Kidney (tissue), 22 donors: ENCODE measurements around the gene CUL4A. TPM values are rescaled to one million over a fixed set of nuclear protein-coding genes. Genes with fewer than 3 reads are reported as not detected.

Experiments used
- DNase-seq, 5 donors: peaks; one replicate each; pipeline ENCODE4 v3.0.0-alpha.2; 2013 to 2020
- FAIRE-seq: peaks from 2 replicates; lab custom pipeline; 2012; peaks lifted over from hg19 to GRCh38; lab: Jason Lieb, UNC
- H3K27ac ChIP-seq, 2 donors: one replicate each; pipeline ENCODE4 v1.7.0; 2013; ENCODE audit warnings: low read depth in 2 of 2, low read length in 2 of 2, inconsistent platforms in 1 of 2
- H3K27me3 ChIP-seq: one replicate; pipeline ENCODE4 v1.7.1; 2013; ENCODE audit warnings: low read length, inconsistent platforms; ENCODE audit not compliant: control insufficient read depth, insufficient read depth
- H3K36me3 ChIP-seq, 3 donors: one replicate each; pipeline versions ENCODE4 v1.7.0 to v1.7.1; 2013; ENCODE audit warnings: low read length in 3 of 3, control low read depth in 1 of 3, inconsistent platforms in 1 of 3; ENCODE audit not compliant: insufficient read depth in 3 of 3, control insufficient read depth in 2 of 3
- H3K4me1 ChIP-seq, 3 donors: one replicate each; pipeline versions ENCODE4 v1.7.0 to v1.7.1; 2013; ENCODE audit warnings: low read length in 3 of 3, inconsistent platforms in 1 of 3, low read depth in 1 of 3; ENCODE audit not compliant: control insufficient read depth in 2 of 3, insufficient read depth in 2 of 3
- H3K4me3 ChIP-seq, 3 donors: one replicate each; pipeline versions ENCODE4 v1.7.0 to v1.8.1; 2013; ENCODE audit warnings: low read length in 3 of 3, control low read depth in 1 of 3, inconsistent platforms in 1 of 3
- H3K9ac ChIP-seq, 3 donors: one replicate each; pipeline versions ENCODE4 v1.7.0 to v1.7.1; 2013; ENCODE audit warnings: low read length in 3 of 3, control low read depth in 1 of 3, inconsistent platforms in 1 of 3
- H3K9me3 ChIP-seq, 3 donors: one replicate each; pipeline versions ENCODE4 v1.7.0 to v1.7.1; 2013; ENCODE audit warnings: low read length in 3 of 3, control low read depth in 1 of 3, inconsistent platforms in 1 of 3; ENCODE audit not compliant: control insufficient read depth in 2 of 3, insufficient read depth in 1 of 3
- intact Hi-C: fragments of 100-400 bp; cut with DNase I; formaldehyde crosslinking; loops from one replicate; pipeline ENCODE4 v1.11.1; 2022
- long read RNA-seq, 10 donors: library from polyadenylated mRNA in 1 of 10; unstranded in 1 of 10; transcript quantifications; one replicate each; pipeline ENCODE4 v2.0.0 and lab custom pipeline, GENCODE V29; 2021 to 2026
- polyA plus RNA-seq: library from polyadenylated mRNA; stranded (reverse); fragments of 350-450 nt; fragmentation: Illumina TruSeq; extraction: RNeasy Lipid Tissue Mini Kit (QIAGEN cat#74804); gene quantifications from one replicate; pipeline ENCODE4 v1.2.3, GENCODE V29; 2014; ENCODE audit warnings: low read depth, low replicate concordance; ENCODE audit not compliant: insufficient read depth
- total RNA-seq: library from RNA; stranded (reverse); fragmentation: NEBNext Ultra II Directional; extraction: Animal tissue kit (Norgen Biotek cat#: 25700); gene quantifications from one replicate; pipeline ENCODE4 v1.2.1, GENCODE V29; 2021
- TF ChIP-seq, protein P1 (sequence below): IDR thresholded peaks from 3 replicates; pipeline ENCODE4 v1.5.1; 2012; ENCODE audit warnings: mild to moderate bottlenecking, moderate library complexity, borderline replicate concordance; ENCODE audit not compliant: insufficient read depth; ENCODE audit errors: extremely low read depth
- donor health status: control.
- donor health status: control.
- donor health status: control.
- donor health status: control.
- donor health status: control.
- donor health status: DM: yes; HTN: yes; CAD: no.
- donor health status: Normal renal cell carcinoma (clear cell type).

CUL4A gene
- total RNA-seq (62.5 TPM), polyA plus RNA-seq (26.5 TPM)
- long read RNA-seq, donor 1, transcript CUL4A-202 (20 exons, 2,364 nt), result major isoform, 6 of 8 reads
- long read RNA-seq, donor 1, partial matches to known transcripts, result 0 of 8 reads
- long read RNA-seq, donor 1, other reads (novel, unspliced or antisense), result 0 of 8 reads
- long read RNA-seq, donor 2, transcript CUL4A-202 (20 exons, 2,364 nt), result major isoform, 5 of 5 reads
- long read RNA-seq, donor 2, partial matches to known transcripts, result 0 of 5 reads
- long read RNA-seq, donor 2, other reads (novel, unspliced or antisense), result 0 of 5 reads
- long read RNA-seq, donor 3, transcript CUL4A-202 (20 exons, 2,364 nt), result major isoform, 11 of 32 reads
- long read RNA-seq, donor 3, partial matches to known transcripts, result 16 of 32 reads
- long read RNA-seq, donor 3, other reads (novel, unspliced or antisense), result 5 of 32 reads
- long read RNA-seq, donor 4, transcript CUL4A-202 (20 exons, 2,364 nt), result major isoform, 5 of 10 reads
- long read RNA-seq, donor 4, partial matches to known transcripts, result 5 of 10 reads
- long read RNA-seq, donor 4, other reads (novel, unspliced or antisense), result 0 of 10 reads
- long read RNA-seq, donor 5, partial matches to known transcripts, result 0 of 1 reads
- long read RNA-seq, donor 5, other reads (novel, unspliced or antisense), result 0 of 1 reads
- long read RNA-seq, donor 6, partial matches to known transcripts, result 0 of 4 reads
- long read RNA-seq, donor 6, other reads (novel, unspliced or antisense), result 0 of 4 reads
- long read RNA-seq, donor 7, full-length matches to known transcripts, result 139 of 164 reads
- long read RNA-seq, donor 7, partial matches to known transcripts, result 18 of 164 reads
- long read RNA-seq, donor 7, other reads (novel, unspliced or antisense), result 7 of 164 reads
- long read RNA-seq, donor 8, partial matches to known transcripts, result 14 of 19 reads
- long read RNA-seq, donor 8, other reads (novel, unspliced or antisense), result 0 of 19 reads
- long read RNA-seq, donor 9, partial matches to known transcripts, result 0 of 5 reads
- long read RNA-seq, donor 9, other reads (novel, unspliced or antisense), result 0 of 5 reads
- long read RNA-seq, donor 10, transcript CUL4A-202 (20 exons, 2,364 nt), result major isoform, 5 of 7 reads
- long read RNA-seq, donor 10, partial matches to known transcripts, result 0 of 7 reads
- long read RNA-seq, donor 10, other reads (novel, unspliced or antisense), result 0 of 7 reads

DNA sequence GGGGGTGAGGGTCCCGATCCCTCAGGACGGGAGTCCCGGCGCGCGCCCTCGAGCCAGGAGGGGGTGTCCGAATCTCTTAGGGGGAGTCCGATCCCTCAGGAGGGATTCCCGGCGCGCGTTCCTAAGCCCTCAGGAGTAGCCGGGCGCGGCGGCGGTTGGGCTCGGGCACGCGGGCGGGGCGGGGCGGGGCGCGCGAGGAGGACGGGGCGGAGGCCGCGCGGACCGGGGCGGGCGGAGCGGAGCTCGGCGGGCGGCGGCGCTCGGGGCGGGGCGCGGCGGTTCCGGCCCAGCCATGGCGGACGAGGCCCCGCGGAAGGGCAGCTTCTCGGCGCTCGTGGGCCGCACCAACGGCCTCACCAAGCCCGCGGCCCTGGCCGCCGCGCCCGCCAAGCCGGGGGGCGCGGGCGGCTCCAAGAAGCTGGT lies at the start of gene CUL4A:
Gene CUL4A, plus strand, starts transcription at position 278 of the 423 bp plus-strand sequence. Its CDS starts 15 bp downstream, at position 293.
- Histone ChIP-seq H3K4me1 (peaks cover 0 to 19% (median 6%) of the 10 kb centered on the region in 3 donors), H3K9me3 (no peaks in the 10 kb centered on the region), H3K27ac (peak within 1 kb of the TSS; percentile 97 to 98), H3K9ac (peak within 1 kb of the TSS; percentile 43 to 86 (median 77)), H3K36me3 (no peaks in the 10 kb centered on the region), H3K4me3 (peak within 1 kb of the TSS; percentile 87 to 96 (median 88)), H3K27me3 (no peaks in the 10 kb centered on the region)
- DNase-seq (peak; percentile 77 to 93 (median 87)), FAIRE-seq (no peak)
- intact Hi-C loops, result no loop called here
- TF ChIP-seq, protein P1, sequence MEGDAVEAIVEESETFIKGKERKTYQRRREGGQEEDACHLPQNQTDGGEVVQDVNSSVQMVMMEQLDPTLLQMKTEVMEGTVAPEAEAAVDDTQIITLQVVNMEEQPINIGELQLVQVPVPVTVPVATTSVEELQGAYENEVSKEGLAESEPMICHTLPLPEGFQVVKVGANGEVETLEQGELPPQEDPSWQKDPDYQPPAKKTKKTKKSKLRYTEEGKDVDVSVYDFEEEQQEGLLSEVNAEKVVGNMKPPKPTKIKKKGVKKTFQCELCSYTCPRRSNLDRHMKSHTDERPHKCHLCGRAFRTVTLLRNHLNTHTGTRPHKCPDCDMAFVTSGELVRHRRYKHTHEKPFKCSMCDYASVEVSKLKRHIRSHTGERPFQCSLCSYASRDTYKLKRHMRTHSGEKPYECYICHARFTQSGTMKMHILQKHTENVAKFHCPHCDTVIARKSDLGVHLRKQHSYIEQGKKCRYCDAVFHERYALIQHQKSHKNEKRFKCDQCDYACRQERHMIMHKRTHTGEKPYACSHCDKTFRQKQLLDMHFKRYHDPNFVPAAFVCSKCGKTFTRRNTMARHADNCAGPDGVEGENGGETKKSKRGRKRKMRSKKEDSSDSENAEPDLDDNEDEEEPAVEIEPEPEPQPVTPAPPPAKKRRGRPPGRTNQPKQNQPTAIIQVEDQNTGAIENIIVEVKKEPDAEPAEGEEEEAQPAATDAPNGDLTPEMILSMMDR, result no peak

DNA sequence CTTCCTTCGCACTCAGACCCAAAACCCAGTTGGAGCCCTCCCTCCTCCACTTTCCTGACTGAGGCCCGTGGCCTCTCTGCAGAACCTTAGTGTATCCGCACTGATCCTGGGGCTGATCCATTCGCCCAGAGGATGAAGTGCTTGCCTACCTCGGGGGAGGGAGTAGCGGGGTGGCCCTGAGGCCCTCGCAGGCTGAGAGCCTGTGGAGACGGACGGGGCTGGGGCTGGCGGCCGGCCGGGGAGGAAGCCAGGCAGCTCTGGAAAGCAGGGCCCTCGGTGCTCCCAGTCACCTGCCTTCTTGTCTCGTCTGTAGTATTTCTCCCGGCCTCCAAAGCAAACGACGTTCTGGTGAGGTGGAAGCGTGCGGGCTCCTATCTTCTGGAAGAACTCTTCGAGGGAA lies 49.7 kb upstream of the CUL4A start:
- intact Hi-C loops, result no loop called here
- Histone ChIP-seq H3K27ac (no peak overlapping the region), H3K4me1 (peaks cover 0 to 6% (median 0%) of the 10 kb centered on the region in 3 donors), H3K27me3 (no peaks in the 10 kb centered on the region), H3K4me3 (no peak overlapping the region), H3K9ac (no peak overlapping the region), H3K36me3 (no peaks in the 10 kb centered on the region), H3K9me3 (no peaks in the 10 kb centered on the region)
- TF ChIP-seq, protein P1, result no peak
- DNase-seq (no peak), FAIRE-seq (no peak)

DNA sequence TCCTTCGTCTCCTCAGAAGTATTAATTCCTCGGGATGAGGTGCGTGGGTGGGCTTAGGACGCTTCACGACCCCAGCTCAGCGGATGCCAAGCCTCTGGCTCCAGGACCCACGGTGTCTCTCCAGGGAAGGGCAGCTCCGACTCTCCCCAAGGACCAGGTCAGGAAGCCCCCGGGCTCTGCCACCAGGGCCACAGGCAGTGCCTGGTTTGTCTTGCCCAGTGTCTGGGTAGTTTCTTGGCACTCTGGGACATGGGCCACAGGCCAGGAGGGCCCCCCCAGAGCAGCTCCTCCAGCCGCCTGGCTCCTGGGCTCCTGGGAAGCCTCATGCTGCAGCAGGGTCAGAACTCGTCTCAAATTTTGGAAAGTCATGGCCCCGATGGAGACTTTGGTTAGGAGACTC lies 48.4 kb upstream of the CUL4A start:
- Histone ChIP-seq H3K4me1 (peaks cover 0 to 5% (median 0%) of the 10 kb centered on the region in 3 donors), H3K4me3 (no peak overlapping the region), H3K27ac (no peak overlapping the region), H3K27me3 (no peaks in the 10 kb centered on the region), H3K9me3 (no peaks in the 10 kb centered on the region), H3K36me3 (no peaks in the 10 kb centered on the region), H3K9ac (no peak overlapping the region)
- FAIRE-seq, result no peak
- intact Hi-C loops, result no loop called here
- peak in 1 of 5 donors; percentile 32 for DNase-seq
- TF ChIP-seq, protein P1, result no peak
